PFSK-1 (cell line): ENCODE results near the gene UBR4.

Experiments used
- TAF1 ChIP-seq: IDR thresholded peaks from 2 replicates; pipeline ENCODE4 v1.6.1; 2012; ENCODE audit warnings: low read length, control low read depth, borderline replicate concordance; ENCODE audit not compliant: insufficient read depth
- TF ChIP-seq, protein P1 (sequence below), 2 experiments: IDR thresholded peaks; 2 replicates each; pipeline versions ENCODE4 v1.6.1 to v1.8.0; 2011 to 2012; ENCODE audit warnings: low read depth in 2 of 2, low read length in 2 of 2, control low read depth in 1 of 2, inconsistent platforms in 1 of 2, mild to moderate bottlenecking in 1 of 2, moderate library complexity in 1 of 2; ENCODE audit not compliant: insufficient read depth in 1 of 2

DNA sequence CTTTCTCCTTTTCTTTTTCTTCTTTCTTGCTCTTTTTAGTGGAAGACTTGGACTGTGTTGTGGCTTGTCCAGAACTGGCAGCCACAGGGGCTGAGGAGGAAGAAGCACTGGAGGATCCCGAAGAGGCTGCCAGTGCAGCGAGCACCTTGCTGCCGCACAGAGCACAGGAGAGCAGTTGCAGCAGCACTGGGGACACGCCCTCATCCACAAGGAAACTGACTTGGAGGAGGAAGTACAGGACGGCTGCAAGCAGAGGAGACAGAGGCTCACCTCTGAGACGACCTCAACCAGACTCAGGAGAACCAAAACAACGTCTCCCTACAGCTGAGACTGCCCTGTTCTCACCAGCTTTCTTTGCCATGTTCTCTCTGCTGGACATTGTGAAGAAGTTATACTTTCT, 88.9 kb downstream of the UBR4 start:
- TF ChIP-seq TAF1: no peak
- TF ChIP-seq, protein P1, sequence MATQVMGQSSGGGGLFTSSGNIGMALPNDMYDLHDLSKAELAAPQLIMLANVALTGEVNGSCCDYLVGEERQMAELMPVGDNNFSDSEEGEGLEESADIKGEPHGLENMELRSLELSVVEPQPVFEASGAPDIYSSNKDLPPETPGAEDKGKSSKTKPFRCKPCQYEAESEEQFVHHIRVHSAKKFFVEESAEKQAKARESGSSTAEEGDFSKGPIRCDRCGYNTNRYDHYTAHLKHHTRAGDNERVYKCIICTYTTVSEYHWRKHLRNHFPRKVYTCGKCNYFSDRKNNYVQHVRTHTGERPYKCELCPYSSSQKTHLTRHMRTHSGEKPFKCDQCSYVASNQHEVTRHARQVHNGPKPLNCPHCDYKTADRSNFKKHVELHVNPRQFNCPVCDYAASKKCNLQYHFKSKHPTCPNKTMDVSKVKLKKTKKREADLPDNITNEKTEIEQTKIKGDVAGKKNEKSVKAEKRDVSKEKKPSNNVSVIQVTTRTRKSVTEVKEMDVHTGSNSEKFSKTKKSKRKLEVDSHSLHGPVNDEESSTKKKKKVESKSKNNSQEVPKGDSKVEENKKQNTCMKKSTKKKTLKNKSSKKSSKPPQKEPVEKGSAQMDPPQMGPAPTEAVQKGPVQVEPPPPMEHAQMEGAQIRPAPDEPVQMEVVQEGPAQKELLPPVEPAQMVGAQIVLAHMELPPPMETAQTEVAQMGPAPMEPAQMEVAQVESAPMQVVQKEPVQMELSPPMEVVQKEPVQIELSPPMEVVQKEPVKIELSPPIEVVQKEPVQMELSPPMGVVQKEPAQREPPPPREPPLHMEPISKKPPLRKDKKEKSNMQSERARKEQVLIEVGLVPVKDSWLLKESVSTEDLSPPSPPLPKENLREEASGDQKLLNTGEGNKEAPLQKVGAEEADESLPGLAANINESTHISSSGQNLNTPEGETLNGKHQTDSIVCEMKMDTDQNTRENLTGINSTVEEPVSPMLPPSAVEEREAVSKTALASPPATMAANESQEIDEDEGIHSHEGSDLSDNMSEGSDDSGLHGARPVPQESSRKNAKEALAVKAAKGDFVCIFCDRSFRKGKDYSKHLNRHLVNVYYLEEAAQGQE (IDR thresholded peaks at IDR 0.05; ENCODE audit: insufficient read depth in 1 of 2, low read depth in 2 of 2, low read length in 2 of 2): no peak
